Measurements from ENCODE around the gene PRSS1.
"Not testable (repeated sequence)": the region's sequence is repeated elsewhere in the genome, so short reads cannot be mapped to it uniquely, and the experiment has no call there.

The PRSS1 gene

GRCh38 chr7:142749218-142749993 is at the start of gene PRSS1:
PRSS1 (plus strand) TSS chr7:142749472; CDS start chr7:142749485, 13 bp downstream.
- no peak for DNase-seq

DNA sequence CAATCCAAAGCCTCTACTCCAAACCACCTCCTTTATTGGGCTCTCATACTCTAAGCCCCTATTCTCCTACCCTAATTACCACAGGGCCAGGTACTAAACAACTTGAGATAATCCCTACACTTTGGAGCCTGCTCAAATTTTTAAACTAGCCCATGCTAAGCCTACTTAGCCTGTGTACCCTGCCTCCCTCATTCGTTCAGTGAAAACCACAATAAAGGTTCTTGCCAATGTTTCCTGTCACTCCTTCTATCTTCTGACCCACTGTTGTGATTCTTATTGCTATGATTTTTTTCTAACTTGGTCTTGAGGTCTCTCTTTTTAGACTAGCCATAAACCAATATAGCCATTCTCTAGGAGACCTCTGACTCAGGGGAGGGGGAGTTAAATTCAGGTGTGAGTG is 48.3 kb upstream of the PRSS1 start:
- not testable (repeated sequence) for DNase-seq

- no peak for DNase-seq
Measured at GRCh38 chr7:142703655-142704305, 45.5 kb upstream of the PRSS1 start.

DNA sequence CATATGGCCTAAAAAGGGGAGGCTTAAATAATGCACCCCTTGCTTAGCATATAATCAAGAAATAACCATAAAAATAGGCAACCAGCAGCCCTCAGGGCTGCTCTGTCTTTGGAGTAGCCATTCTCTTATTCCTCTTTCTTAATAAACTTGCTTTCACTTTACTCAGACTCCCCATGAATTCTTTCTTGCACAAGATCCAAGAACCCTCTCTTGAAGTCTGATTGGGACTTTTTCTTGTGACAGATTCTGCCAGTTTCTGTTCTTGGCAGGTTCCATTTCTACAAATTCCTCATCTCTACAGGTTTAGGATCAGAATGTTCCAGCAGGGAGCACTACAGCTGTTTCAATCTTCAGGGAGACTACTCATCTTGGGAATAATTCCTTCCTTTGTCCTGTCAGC is 40.5 kb upstream of the PRSS1 start:
- not testable (repeated sequence) for DNase-seq

- DNase-seq: peak in 1 of 2 donors; percentile 10
Measured at GRCh38 chr7:142709921-142710320, 39.4 kb upstream of the PRSS1 start.

- no peak for DNase-seq
Measured at GRCh38 chr7:142711196-142711595, 38.1 kb upstream of the PRSS1 start.

- peak; percentile 24 to 49 for DNase-seq
Measured at GRCh38 chr7:142711746-142712616, 37.3 kb upstream of the PRSS1 start.

- DNase-seq: no peak
Measured at GRCh38 chr7:142712617-142712957, 36.7 kb upstream of the PRSS1 start.

GRCh38 chr7:142714375-142714774 is 34.9 kb upstream of the PRSS1 start:
- DNase-seq: peak; percentile 26 to 47

DNA sequence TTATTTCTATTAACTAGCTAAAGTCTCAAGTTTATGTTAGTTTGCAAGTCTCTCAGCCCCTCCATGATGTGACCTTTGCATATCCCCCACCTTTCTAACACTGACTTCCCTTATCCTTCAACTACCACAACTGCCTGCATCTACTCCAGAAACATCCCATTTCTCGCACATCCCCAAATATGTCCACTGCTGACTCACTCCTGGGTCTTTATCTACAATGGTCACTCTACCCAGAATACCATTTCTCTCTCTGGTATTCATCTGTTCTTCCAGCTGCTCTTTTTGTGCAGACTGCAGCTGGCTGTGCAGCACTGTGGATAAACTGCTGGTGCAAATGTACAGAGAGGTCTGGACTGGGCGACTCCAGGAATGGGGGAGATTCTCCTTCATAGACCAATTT is 32.7 kb upstream of the PRSS1 start:
- DNase-seq: no peak

- peak; percentile 22 to 42 for DNase-seq
Measured at GRCh38 chr7:142717453-142717852, 31.8 kb upstream of the PRSS1 start.

DNA sequence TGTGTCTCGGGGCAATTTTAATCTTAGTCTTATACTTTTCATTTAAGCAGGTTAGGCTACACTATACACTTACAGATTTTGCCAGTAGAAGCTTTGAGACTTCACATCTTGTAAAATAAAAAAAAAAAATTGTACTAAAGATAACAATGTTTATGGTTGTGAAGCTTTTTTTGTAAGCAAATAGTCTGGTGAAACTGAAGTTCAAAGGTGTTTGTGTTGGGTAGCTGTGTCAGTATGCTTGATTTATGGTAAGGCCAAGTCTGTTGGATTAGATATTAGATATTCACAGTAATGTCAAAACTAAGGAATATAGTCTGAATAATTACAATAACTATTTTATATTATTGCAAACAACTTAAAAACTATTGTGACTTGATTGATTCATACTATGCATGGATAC is 31.0 kb upstream of the PRSS1 start:
- no peak for DNase-seq

GRCh38 chr7:142720172-142720773 is 29.0 kb upstream of the PRSS1 start:
- DNase-seq: no peak

DNA sequence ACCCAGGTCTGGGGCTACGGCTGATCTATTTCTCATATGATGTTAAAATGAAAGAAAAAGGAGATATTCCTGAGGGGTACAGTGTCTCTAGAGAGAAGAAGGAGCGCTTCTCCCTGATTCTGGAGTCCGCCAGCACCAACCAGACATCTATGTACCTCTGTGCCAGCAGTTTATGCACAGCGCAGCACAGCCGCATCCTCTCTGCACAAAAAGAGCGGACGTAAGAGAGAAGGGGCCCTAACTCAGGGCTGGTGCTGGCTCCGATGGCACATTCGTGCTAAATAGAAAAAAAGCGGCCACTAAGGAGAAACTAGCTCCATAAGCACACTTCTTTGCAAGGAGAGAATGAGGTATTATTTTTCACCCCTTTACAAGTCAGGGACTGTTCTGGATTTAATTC is 28.3 kb upstream of the PRSS1 start:
- no peak for DNase-seq

DNA sequence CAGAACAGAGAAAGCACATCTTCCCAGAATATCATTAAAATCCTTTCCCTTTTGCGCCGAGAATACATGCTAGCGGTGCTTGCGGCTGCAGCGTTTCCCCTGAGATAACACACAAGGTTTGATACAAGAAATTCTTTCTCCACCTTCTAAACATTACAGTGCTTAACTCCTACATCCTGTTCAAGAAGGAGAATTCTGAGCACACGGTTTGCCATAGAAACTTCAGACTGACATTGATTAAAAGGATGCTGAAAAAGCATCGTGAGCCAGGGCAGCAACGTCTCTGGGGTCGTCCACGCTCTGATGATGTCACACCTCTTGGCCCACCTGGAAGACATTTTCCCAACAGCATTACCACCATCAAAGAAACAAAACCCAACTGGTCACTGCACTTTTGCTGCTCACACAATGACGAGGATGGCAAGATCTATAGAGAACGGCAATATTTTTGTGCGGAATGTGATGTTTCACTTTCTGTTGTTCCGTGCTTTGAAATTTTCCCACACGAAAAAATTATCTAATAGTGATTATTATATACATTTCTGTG is 27.0 kb upstream of the PRSS1 start:
- no peak for DNase-seq

- DNase-seq: no peak
Measured at GRCh38 chr7:142733271-142733670, 16.0 kb upstream of the PRSS1 start.

DNA sequence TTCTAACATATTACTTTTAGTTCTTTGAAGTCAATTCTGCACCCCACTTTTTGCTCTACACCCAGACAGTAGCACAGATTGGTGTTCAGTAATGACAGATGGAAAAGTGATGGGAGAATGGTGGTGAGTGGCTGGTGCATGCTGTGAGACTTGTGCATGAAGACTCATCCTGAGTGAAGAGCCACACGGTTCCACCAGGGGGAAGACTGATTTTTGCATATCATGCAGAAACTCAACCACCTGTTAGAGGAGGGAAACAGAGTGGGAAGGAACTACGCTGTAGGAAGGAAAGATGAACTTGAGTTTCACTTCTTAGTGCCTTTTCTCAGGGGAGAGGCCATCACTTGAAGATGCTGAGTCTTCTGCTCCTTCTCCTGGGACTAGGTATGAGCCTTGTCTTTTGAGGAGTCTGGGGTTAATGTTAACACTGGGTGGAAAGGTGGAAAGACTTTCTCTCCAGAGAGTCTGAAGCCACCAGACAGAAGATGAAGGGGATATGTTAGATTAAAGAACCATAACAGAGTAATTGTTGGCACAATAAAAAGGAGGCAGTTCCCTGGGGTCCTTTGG is 9.3 kb upstream of the PRSS1 start:
- peak in 1 of 2 donors; percentile 4 for DNase-seq

DNA sequence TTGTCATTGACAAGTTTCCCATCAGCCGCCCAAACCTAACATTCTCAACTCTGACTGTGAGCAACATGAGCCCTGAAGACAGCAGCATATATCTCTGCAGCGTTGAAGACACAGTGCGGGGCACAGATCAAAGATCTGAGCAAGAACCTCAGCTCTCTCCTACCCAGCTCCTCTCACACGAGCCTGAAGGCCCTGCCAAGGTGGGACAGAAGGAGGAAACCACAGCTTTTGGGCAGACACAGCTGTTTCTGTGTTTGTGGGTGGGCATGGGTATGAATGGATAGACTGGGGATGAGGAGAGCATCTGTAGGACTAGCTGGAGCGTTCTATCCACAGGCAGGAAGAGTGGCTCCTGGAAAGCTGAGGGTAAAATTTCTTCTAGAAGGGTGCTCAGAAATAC is 8.5 kb upstream of the PRSS1 start:
- no peak for DNase-seq

GRCh38 chr7:142741932-142742331 is 7.3 kb upstream of the PRSS1 start:
- DNase-seq: not testable (repeated sequence)

GRCh38 chr7:142745091-142745635 is 4.1 kb upstream of the PRSS1 start:
- no peak for DNase-seq

GRCh38 chr7:142745745-142746144 is 3.5 kb upstream of the PRSS1 start:
- no peak for DNase-seq

DNA sequence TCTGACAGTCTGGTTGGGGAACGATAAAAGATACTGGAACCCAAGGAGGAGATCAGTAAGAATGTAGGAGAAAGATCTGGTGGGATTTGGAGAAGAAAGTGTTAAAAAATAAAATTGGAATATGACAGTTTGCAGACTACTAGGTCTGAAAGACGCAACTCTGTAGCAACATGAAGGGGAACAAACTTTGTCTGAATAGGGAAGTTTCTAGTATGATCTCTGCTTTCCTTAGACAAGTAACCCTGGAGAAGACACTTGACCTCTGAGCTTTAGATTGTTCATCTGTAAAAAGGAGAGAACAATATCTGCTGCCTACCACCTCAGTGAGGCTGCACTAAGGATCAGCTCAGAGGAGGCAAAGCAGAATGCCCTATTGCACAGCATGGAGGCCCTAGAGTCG is 3.0 kb upstream of the PRSS1 start:
- no peak for DNase-seq
